ENCODE results near the gene FCRLB. TPM values are rescaled to one million over a fixed set of nuclear protein-coding genes. Genes with fewer than 3 reads are reported as not detected.

FCRLB gene
- total and polyA plus RNA-seq, 9 of the 15 experiments (the other 6 are each of a cell fraction or from before 2014, with no cell fraction given), result 0.20 to 4.6 (median 1.3) TPM

GRCh38 chr1:161726473-161727255, 5.3 kb downstream of the FCRLB start (continued):
- TF ChIP-seq HDAC1 (IDR thresholded peaks at IDR 0.05) (peak in 1 of 2 experiments; percentile 75; a peak in 2 of 4 replicates), ARID2 (IDR thresholded peaks at IDR 0.05) (no peak), HSF4 (CRISPR knock-in tag; IDR thresholded peaks at IDR 0.05; ENCODE audit: borderline replicate concordance) (no peak), BHLHE40 (IDR thresholded peaks at IDR 0.05; ENCODE audit: low read length) (peak; percentile 90), EWSR1 (IDR thresholded peaks at IDR 0.05; ENCODE audit: borderline replicate concordance, low read depth, partially characterized antibody) (no peak), MCM5 (IDR thresholded peaks at IDR 0.05; ENCODE audit: low read depth) (no peak), SAFB (IDR thresholded peaks at IDR 0.05; ENCODE audit: borderline replicate concordance, low read depth, low read length) (peak; percentile 80), HNRNPUL1 (IDR thresholded peaks at IDR 0.05; ENCODE audit: low read length) (no peak), RUNX1 (IDR thresholded peaks at IDR 0.05; ENCODE audit: low read depth) (0 out of 2 replicates have a peak, but pooled peaks have one; percentile 58), JUN (IDR thresholded peaks at IDR 0.05; ENCODE audit: borderline replicate concordance, low read depth, low read length) (no peak), JUN (CRISPR knock-in tag; IDR thresholded peaks at IDR 0.05; ENCODE audit: borderline replicate concordance) (peak; percentile 72; the same call in 1 of the 2 replicates), ZBED1 (IDR thresholded peaks at IDR 0.05) (no peak)
- TF ChIP-seq, protein P1, sequence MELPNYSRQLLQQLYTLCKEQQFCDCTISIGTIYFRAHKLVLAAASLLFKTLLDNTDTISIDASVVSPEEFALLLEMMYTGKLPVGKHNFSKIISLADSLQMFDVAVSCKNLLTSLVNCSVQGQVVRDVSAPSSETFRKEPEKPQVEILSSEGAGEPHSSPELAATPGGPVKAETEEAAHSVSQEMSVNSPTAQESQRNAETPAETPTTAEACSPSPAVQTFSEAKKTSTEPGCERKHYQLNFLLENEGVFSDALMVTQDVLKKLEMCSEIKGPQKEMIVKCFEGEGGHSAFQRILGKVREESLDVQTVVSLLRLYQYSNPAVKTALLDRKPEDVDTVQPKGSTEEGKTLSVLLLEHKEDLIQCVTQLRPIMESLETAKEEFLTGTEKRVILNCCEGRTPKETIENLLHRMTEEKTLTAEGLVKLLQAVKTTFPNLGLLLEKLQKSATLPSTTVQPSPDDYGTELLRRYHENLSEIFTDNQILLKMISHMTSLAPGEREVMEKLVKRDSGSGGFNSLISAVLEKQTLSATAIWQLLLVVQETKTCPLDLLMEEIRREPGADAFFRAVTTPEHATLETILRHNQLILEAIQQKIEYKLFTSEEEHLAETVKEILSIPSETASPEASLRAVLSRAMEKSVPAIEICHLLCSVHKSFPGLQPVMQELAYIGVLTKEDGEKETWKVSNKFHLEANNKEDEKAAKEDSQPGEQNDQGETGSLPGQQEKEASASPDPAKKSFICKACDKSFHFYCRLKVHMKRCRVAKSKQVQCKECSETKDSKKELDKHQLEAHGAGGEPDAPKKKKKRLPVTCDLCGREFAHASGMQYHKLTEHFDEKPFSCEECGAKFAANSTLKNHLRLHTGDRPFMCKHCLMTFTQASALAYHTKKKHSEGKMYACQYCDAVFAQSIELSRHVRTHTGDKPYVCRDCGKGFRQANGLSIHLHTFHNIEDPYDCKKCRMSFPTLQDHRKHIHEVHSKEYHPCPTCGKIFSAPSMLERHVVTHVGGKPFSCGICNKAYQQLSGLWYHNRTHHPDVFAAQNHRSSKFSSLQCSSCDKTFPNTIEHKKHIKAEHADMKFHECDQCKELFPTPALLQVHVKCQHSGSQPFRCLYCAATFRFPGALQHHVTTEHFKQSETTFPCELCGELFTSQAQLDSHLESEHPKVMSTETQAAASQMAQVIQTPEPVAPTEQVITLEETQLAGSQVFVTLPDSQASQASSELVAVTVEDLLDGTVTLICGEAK (IDR thresholded peaks at IDR 0.05), result peak; percentile 69
- TF ChIP-seq, protein P1 (CRISPR knock-in tag; IDR thresholded peaks at IDR 0.05), result peak; percentile 46; the same call in 1 of the 2 replicates
- TF ChIP-seq, protein P2, sequence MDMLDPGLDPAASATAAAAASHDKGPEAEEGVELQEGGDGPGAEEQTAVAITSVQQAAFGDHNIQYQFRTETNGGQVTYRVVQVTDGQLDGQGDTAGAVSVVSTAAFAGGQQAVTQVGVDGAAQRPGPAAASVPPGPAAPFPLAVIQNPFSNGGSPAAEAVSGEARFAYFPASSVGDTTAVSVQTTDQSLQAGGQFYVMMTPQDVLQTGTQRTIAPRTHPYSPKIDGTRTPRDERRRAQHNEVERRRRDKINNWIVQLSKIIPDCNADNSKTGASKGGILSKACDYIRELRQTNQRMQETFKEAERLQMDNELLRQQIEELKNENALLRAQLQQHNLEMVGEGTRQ (CRISPR knock-in tag; IDR thresholded peaks at IDR 0.05), result 0 out of 2 replicates have a peak, but pooled peaks have one; percentile 14
- TF ChIP-seq, protein P3, sequence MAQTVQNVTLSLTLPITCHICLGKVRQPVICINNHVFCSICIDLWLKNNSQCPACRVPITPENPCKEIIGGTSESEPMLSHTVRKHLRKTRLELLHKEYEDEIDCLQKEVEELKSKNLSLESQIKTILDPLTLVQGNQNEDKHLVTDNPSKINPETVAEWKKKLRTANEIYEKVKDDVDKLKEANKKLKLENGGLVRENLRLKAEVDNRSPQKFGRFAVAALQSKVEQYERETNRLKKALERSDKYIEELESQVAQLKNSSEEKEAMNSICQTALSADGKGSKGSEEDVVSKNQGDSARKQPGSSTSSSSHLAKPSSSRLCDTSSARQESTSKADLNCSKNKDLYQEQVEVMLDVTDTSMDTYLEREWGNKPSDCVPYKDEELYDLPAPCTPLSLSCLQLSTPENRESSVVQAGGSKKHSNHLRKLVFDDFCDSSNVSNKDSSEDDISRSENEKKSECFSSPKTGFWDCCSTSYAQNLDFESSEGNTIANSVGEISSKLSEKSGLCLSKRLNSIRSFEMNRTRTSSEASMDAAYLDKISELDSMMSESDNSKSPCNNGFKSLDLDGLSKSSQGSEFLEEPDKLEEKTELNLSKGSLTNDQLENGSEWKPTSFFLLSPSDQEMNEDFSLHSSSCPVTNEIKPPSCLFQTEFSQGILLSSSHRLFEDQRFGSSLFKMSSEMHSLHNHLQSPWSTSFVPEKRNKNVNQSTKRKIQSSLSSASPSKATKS (CRISPR knock-in tag; IDR thresholded peaks at IDR 0.05), result no peak

Data from K562 (cell line).